CD8-positive, alpha-beta memory T cell (primary cell): ENCODE data around the gene CERK. TPM values are rescaled to one million over a fixed set of nuclear protein-coding genes. Genes with fewer than 3 reads are reported as not detected.
"Not testable (repeated sequence)": the region's sequence is repeated elsewhere in the genome, so short reads cannot be mapped to it uniquely, and the experiment has no call there.

Experiments used
- CTCF ChIA-PET: fragments of 350-600 bp; sonication (Branson Sonifier 250); formaldehyde crosslinking; loops from one replicate; lab custom pipeline; 2021; ENCODE audit warnings: antibody characterized with exemption; lab: Charles Lee
- POLR2A ChIA-PET: fragments of 350-600 bp; sonication (Branson Sonifier 250); formaldehyde crosslinking; loops from one replicate; lab custom pipeline; 2021; ENCODE audit warnings: antibody characterized with exemption; lab: Charles Lee
- DNase-seq, 5 donors: peaks; one replicate each; pipeline versions ENCODE4 v3.0.0 to v3.0.0-alpha.2; 2020 to 2022; ENCODE audit warnings: mixed read lengths in 1 of 5
- H3K27ac ChIP-seq: one replicate; pipeline ENCODE4 v1.7.0; 2013; ENCODE audit warnings: low read depth, mild to moderate bottlenecking, low read length, moderate library complexity
- H3K27me3 ChIP-seq: 2 replicates; pipeline ENCODE4 v1.7.0; 2013; ENCODE audit warnings: low read length, mild to moderate bottlenecking; ENCODE audit not compliant: insufficient read depth, poor library complexity, severe bottlenecking
- H3K36me3 ChIP-seq: 2 replicates; pipeline ENCODE4 v1.7.0; 2013; ENCODE audit warnings: mild to moderate bottlenecking, low read length, moderate library complexity; ENCODE audit not compliant: insufficient read depth
- H3K4me1 ChIP-seq: 2 replicates; pipeline ENCODE4 v1.7.0; 2013; ENCODE audit warnings: mild to moderate bottlenecking, low read length, moderate library complexity; ENCODE audit not compliant: insufficient read depth
- H3K4me3 ChIP-seq: 2 replicates; pipeline ENCODE4 v1.7.0; 2013; ENCODE audit warnings: mild to moderate bottlenecking, low read length
- H3K9me3 ChIP-seq: 2 replicates; pipeline ENCODE4 v1.7.0; 2013; ENCODE audit warnings: mild to moderate bottlenecking, low read length
- H3K27ac Mint-ChIP-seq, 8 donors: one replicate each; pipeline ENCODE4 v1.8.0; 2020 to 2021; ENCODE audit warnings: mixed read lengths in 8 of 8, mild to moderate bottlenecking in 6 of 8, inconsistent platforms in 3 of 8, moderate library complexity in 3 of 8
- H3K27me3 Mint-ChIP-seq, 2 donors: one replicate each; pipeline ENCODE4 v1.8.0; 2020 to 2021; ENCODE audit warnings: mixed read lengths in 2 of 2, mild to moderate bottlenecking in 1 of 2, moderate library complexity in 1 of 2
- H3K36me3 Mint-ChIP-seq, 3 donors: one replicate each; pipeline ENCODE4 v1.8.0; 2020 to 2021; ENCODE audit warnings: mixed read lengths in 3 of 3, inconsistent platforms in 1 of 3, mild to moderate bottlenecking in 1 of 3
- H3K4me1 Mint-ChIP-seq, 3 donors: one replicate each; pipeline ENCODE4 v1.8.0; 2020 to 2021; ENCODE audit warnings: mixed read lengths in 3 of 3, inconsistent platforms in 1 of 3, mild to moderate bottlenecking in 1 of 3
- H3K4me3 Mint-ChIP-seq, 7 donors: one replicate each; pipeline ENCODE4 v1.8.0; 2020 to 2021; ENCODE audit warnings: mixed read lengths in 7 of 7, mild to moderate bottlenecking in 6 of 7, moderate library complexity in 4 of 7, inconsistent platforms in 2 of 7
- H3K9me3 Mint-ChIP-seq, 5 donors: one replicate each; pipeline ENCODE4 v1.8.0; 2020 to 2022; ENCODE audit warnings: mixed read lengths in 5 of 5, mild to moderate bottlenecking in 3 of 5, moderate library complexity in 2 of 5, inconsistent platforms in 1 of 5
- polyA plus RNA-seq: library from polyadenylated mRNA; unstranded; fragments of 300-500 nt; fragmentation: Illumina TruSeq; gene quantifications from one replicate; pipeline ENCODE4 v1.2.3, GENCODE V29; 2021
- total RNA-seq, 2 experiments: library from RNA; stranded (reverse); gene quantifications; one replicate each; pipeline ENCODE4 v1.2.3, GENCODE V29; 2021

Gene CERK
- total and polyA plus RNA-seq, 3 experiments from 2014 or later, result 64.3 to 108 (median 64.5) TPM

DNA sequence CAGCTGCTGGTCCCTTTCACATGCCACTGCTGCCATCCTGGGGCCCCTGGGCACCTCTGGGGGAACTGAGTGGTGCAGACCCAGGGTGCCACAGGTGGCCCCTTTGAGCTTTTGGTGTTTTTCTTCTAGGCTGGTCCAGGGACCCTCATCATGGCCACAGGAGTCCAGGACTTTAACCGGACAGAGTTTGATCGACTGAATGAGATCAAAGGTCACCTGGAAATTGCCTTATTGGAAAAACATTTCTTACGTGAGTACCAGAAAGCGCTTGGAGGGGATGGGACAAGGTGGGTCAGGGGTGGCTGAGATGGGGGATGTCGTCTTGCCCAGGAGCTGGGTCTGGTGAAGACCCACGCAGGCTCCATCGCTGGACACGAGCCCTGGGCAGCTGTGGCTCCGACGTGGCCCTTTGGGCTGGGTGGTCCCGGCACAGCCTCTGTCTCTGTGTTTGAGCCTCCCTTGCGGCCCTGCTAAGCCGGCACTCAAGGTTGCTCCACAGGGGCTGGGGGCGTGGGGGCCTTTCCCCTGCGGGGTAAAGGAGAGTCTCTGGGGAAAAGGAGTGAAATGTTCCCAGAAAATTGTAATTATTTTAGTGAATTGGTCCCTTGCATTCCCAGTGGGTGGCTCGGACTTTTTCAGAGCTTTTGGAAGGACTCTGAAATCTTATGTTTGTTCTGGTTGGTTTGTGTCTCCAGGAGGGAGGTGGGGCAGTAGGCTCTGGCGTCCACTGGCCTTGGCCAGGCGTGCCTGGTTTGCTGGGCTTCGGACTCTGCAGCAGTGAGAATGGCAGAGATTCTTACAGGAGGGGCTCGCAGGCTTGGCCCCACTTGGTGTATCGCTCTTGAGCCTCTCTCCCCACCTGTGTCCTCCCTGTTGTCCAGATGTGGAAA is 100.1 kb downstream of the CERK start:
- peaks cover 0 to 6% (median 5%) of the 10 kb centered on the region in 3 donors for H3K36me3 Mint-ChIP-seq

DNA sequence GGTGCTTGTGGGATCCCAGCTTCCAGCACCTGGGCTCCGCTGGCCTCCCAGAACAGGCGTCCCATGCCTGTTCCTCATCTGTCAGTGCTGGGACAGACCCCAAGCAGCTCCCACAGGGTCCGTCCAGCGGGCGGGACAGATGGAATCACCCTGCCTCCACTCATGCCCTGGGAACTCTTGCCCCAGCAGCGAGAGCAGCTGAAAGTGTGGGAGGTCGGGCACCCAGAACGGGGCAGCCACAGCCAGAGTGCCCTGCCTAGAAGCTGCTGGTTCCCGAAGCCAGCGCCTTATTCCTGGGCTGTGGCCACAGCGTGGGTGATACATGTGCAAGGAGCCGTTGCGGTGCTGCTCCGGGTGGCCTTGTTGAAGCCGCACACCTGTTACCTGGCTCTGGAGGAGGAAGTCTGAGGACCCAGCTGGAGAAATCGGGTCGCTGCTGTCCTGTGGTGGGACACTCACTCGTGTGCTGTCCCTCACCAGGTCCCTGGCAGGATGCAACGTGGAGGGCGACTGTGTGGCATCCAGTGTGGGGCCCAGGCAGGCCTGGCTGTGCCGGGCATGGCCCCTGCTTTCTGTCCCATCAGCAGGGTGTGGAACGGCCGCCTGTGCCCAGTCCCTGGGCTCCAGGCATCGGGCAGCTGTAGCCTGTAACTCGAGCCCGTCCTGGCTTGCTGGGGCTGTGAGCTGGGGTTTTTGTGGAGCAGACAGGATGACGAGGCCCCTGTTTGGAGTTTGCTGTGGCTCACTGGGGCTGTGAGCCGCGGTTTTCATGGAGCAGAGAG is 101.6 kb downstream of the CERK start:
- POLR2A ChIA-PET, result interaction anchor here (0.6 kb wide), 1 partner anchor 8 kb away, joined by 4 read pairs; no protein-coding TSS in a partner anchor
- Histone ChIP-seq H3K9me3 (no peaks in the 10 kb centered on the region), H3K4me1 (no peaks in the 10 kb centered on the region), H3K36me3 (no peaks in the 10 kb centered on the region), H3K27me3 (no peaks in the 10 kb centered on the region), H3K27ac (no peak overlapping the region), H3K4me3 (no peak overlapping the region)
- Mint-ChIP-seq H3K36me3 (peaks cover 0 to 3% (median under 1%) of the 10 kb centered on the region in 3 donors), H3K4me1 (peaks cover 5 to 10% (median 7%) of the 10 kb centered on the region in 3 donors), H3K27me3 (peaks cover 0 to 2% of the 10 kb centered on the region in 2 donors), H3K27ac (no peak overlapping the region), H3K9me3 (peaks cover 0 to 1% (median 0%) of the 10 kb centered on the region in 5 donors), H3K4me3 (no peak overlapping the region)
- DNase-seq, result no peak
- CTCF ChIA-PET, result interaction anchor here (0.8 kb wide), 1 partner anchor 11 kb away, joined by 3 read pairs; no protein-coding TSS in a partner anchor

More for the DNA sequence above, 100.1 kb downstream of the CERK start:
- H3K4me3 Mint-ChIP-seq, result no peak overlapping the region
- H3K36me3 ChIP-seq, result no peaks in the 10 kb centered on the region
- no peak overlapping the region for H3K27ac ChIP-seq
- H3K4me1 ChIP-seq, result no peaks in the 10 kb centered on the region
- peaks cover 0 to 2% of the 10 kb centered on the region in 2 donors for H3K27me3 Mint-ChIP-seq
- DNase-seq, result no peak
- no peaks in the 10 kb centered on the region for H3K9me3 ChIP-seq
- ChIA-PET POLR2A (no interaction called here), CTCF (no interaction called here)
- no peaks in the 10 kb centered on the region for H3K27me3 ChIP-seq
- H3K27ac Mint-ChIP-seq, result peak overlapping the region in 1 of 8 donors; percentile 66
- no peak overlapping the region for H3K4me3 ChIP-seq
- no peaks in the 10 kb centered on the region for H3K9me3 Mint-ChIP-seq
- H3K4me1 Mint-ChIP-seq, result peaks cover 8 to 11% (median 11%) of the 10 kb centered on the region in 3 donors

DNA sequence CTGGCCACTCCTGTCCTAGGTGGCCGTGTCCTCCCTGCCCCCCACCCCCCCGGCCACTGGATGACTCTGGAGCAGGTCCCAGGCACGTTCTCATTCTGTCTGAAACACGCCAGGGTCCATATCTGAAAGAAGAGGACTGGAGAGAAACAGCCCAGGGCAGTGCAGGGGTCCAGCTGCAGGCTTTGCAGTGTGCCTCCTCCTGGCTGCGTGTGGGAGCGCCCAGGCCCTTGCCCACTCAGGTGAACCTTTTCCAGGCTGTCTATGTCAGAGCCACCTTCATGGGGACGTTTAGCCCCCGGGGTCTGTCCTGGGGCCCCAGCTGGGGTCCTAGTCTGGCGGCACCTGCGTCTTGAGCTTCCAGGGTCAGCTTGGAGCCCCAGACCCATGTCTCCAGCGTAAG is 102.3 kb downstream of the CERK start:
- no peak for DNase-seq
- no peaks in the 10 kb centered on the region for H3K27me3 ChIP-seq
- H3K27ac ChIP-seq, result no peak overlapping the region
- Mint-ChIP-seq H3K27me3 (peaks cover 0 to 2% of the 10 kb centered on the region in 2 donors), H3K9me3 (peaks cover 0 to 1% (median 0%) of the 10 kb centered on the region in 5 donors), H3K27ac (no peak overlapping the region), H3K4me3 (no peak overlapping the region), H3K4me1 (peaks cover 5 to 9% (median 7%) of the 10 kb centered on the region in 3 donors), H3K36me3 (peaks cover 0 to 2% (median 0%) of the 10 kb centered on the region in 3 donors)
- no peak overlapping the region for H3K4me3 ChIP-seq
- ChIA-PET POLR2A (no interaction called here), CTCF (interaction anchor here (0.8 kb wide), 1 partner anchor 12 kb away, joined by 3 read pairs; no protein-coding TSS in a partner anchor)
- no peaks in the 10 kb centered on the region for H3K36me3 ChIP-seq
- H3K9me3 ChIP-seq, result no peaks in the 10 kb centered on the region
- no peaks in the 10 kb centered on the region for H3K4me1 ChIP-seq

DNA sequence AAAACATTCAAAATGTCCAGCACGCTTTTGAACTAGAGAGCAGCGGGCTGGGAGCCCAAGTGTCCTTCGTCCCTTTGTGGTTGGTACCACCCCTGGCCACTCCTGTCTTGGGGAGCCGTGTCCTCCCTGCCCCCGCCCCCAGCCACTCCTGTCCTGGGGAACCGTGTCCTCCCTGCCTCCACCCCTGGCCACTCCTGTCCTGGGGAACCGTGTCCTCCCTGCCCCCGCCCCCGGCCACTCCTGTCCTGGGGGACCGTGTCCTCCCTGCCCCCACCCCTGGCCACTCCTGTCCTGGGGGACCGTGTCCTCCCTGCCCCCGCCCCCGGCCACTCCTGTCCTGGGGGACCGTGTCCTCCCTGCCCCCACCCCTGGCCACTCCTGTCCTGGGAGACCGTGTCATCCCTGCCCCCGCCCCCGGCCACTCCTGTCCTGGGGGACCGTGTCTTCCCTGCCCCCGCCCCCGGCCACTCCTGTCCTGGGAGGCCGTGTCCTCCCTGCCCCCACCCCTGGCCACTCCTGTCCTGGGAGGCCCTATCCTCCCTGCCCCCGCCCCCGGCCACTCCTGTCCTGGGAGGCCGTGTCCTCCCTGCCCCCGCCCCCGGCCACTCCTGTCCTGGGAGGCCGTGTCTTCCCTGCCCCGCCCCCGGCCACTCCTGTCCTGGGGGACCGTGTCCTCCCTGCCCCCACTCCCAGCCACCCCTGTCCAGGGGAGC is 102.9 kb downstream of the CERK start:
- H3K4me3 ChIP-seq, POLR2A ChIA-PET, H3K27ac ChIP-seq, H3K9me3 Mint-ChIP-seq, H3K4me1 Mint-ChIP-seq, H3K27ac Mint-ChIP-seq, H3K36me3 ChIP-seq, H3K27me3 ChIP-seq, H3K27me3 Mint-ChIP-seq, H3K9me3 ChIP-seq, DNase-seq, H3K4me1 ChIP-seq, H3K4me3 Mint-ChIP-seq, H3K36me3 Mint-ChIP-seq: not testable (repeated sequence)
- CTCF ChIA-PET, result interaction anchor here (0.8 kb wide), 1 partner anchor 12 kb away, joined by 3 read pairs; no protein-coding TSS in a partner anchor

Other genes with a start within 250 kb of the CERK start
- gene CELSR1, start 200.6 kb downstream of the CERK start, total RNA-seq, result under 1 TPM; 0.15 to 0.33 TPM
- 0.30 TPM for gene CELSR1, start 200.6 kb downstream of the CERK start, polyA plus RNA-seq
- 10 to 100 TPM; 25.3 to 33.0 TPM for gene GRAMD4, start 117.9 kb downstream of the CERK start, total RNA-seq
- 7.6 TPM for gene GRAMD4, start 117.9 kb downstream of the CERK start, polyA plus RNA-seq
- 10 to 100 TPM; 34.0 to 34.8 TPM for gene TBC1D22A, start 24.4 kb upstream of the CERK start, total RNA-seq
- gene TBC1D22A, start 24.4 kb upstream of the CERK start, polyA plus RNA-seq, result 26.6 TPM